ENCODE measurements around the gene SGK1.

The SGK1 gene

DNA sequence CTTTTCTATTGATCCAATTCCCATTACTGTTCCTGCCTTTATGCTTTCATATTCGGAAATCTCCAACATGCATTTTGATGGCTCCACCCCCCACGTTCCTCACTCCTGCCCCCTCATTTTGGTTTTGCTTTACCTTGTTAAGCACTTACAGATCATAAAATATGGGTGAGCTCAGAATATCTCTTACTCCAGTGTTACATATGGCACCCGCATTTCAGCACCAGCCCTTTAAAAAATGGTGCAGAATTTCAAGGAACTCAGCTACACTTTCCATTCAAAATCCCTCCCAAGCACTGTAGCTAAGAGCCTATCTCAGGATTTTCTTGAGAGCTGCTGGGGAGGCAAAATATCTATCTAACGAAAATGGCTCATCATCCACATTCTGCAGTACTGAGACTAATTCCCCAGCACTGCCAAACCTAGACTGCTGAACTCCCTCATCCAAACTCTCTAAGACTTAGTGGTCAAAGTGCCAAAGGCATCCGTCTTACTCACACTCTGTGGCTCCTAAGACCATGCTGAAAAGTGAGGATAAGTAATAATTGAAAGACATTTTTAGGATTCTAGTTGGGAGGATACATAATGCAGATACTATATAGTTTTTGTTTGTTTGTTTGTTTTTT, 7.8 kb downstream of the SGK1 start:
- Histone ChIP-seq H3K79me2 (ENCODE audit: control insufficient read depth, insufficient read depth, low read length, poor library complexity) (no peaks in the 10 kb centered on the region), H3K4me1 (ENCODE audit: control insufficient read depth in 1 of 2, insufficient read depth in 2 of 2, low read length in 2 of 2) (no peaks in the 10 kb centered on the region), H2AFZ (ENCODE audit: insufficient read depth, low read length, poor library complexity) (no peak overlapping the region), H3K9ac (ENCODE audit: low read length) (no peak overlapping the region), H2AK5ac (ENCODE audit: low read length) (no peak overlapping the region), H3K36me3 (ENCODE audit: control insufficient read depth in 1 of 2, insufficient read depth in 2 of 2, low read length in 2 of 2) (no peaks in the 10 kb centered on the region), H3K14ac (ENCODE audit: low read length) (no peak overlapping the region), H3K9me3 (ENCODE audit: insufficient read depth, low read depth, low read length) (no peaks in the 10 kb centered on the region), H3K79me1 (ENCODE audit: low read length) (no peaks in the 10 kb centered on the region), H3K4ac (ENCODE audit: low read depth, low read length) (no peak overlapping the region), H3K23ac (ENCODE audit: low read length) (no peak overlapping the region), H4K8ac (ENCODE audit: low read depth, low read length) (no peak overlapping the region), H4K91ac (ENCODE audit: low read depth, low read length) (no peak overlapping the region), H3K27me3 (ENCODE audit: insufficient read depth, low read length) (no peaks in the 10 kb centered on the region), H2BK12ac (ENCODE audit: low read length) (no peak overlapping the region), H3K4me3 (ENCODE audit: low read depth, low read length) (no peak overlapping the region), H3K4me2 (ENCODE audit: low read length) (no peak overlapping the region), H3K18ac (ENCODE audit: low read length) (no peak overlapping the region), H4K12ac (ENCODE audit: low read depth, low read length) (no peak overlapping the region), H2BK120ac (ENCODE audit: insufficient read depth, low read length, poor library complexity) (no peak overlapping the region), H2BK5ac (ENCODE audit: low read depth, low read length, poor library complexity) (no peak overlapping the region), H3K27ac (ENCODE audit: low read depth, low read length) (no peak overlapping the region)
- WGBS (ENCODE audit: extremely low coverage, insufficient coverage, insufficient read length), result no CpG with 5 or more reads among the region's 5 CpGs
- DNase-seq, result no peak

- Histone ChIP-seq H3K9ac (ENCODE audit: low read length) (no peak overlapping the region), H3K14ac (ENCODE audit: low read length) (no peak overlapping the region), H3K36me3 (ENCODE audit: control insufficient read depth in 1 of 2, insufficient read depth in 2 of 2, low read length in 2 of 2) (no peaks in the 10 kb centered on the region), H3K27me3 (ENCODE audit: insufficient read depth, low read length) (no peaks in the 10 kb centered on the region), H4K91ac (ENCODE audit: low read depth, low read length) (no peak overlapping the region), H3K4me2 (ENCODE audit: low read length) (no peak overlapping the region), H3K27ac (ENCODE audit: low read depth, low read length) (no peak overlapping the region), H2BK12ac (ENCODE audit: low read length) (no peak overlapping the region), H4K8ac (ENCODE audit: low read depth, low read length) (no peak overlapping the region), H3K23ac (ENCODE audit: low read length) (no peak overlapping the region), H3K79me2 (ENCODE audit: control insufficient read depth, insufficient read depth, low read length, poor library complexity) (no peaks in the 10 kb centered on the region), H4K12ac (ENCODE audit: low read depth, low read length) (no peak overlapping the region), H3K9me3 (ENCODE audit: insufficient read depth, low read depth, low read length) (no peaks in the 10 kb centered on the region), H3K4me3 (ENCODE audit: low read depth, low read length) (no peak overlapping the region), H2AK5ac (ENCODE audit: low read length) (no peak overlapping the region), H2AFZ (ENCODE audit: insufficient read depth, low read length, poor library complexity) (no peak overlapping the region), H2BK120ac (ENCODE audit: insufficient read depth, low read length, poor library complexity) (no peak overlapping the region), H3K79me1 (ENCODE audit: low read length) (no peaks in the 10 kb centered on the region), H3K4ac (ENCODE audit: low read depth, low read length) (no peak overlapping the region), H2BK5ac (ENCODE audit: low read depth, low read length, poor library complexity) (no peak overlapping the region), H3K4me1 (ENCODE audit: control insufficient read depth in 1 of 2, insufficient read depth in 2 of 2, low read length in 2 of 2) (no peaks in the 10 kb centered on the region), H3K18ac (ENCODE audit: low read length) (no peak overlapping the region)
- WGBS (ENCODE audit: extremely low coverage, insufficient coverage, insufficient read length), result no CpG with 5 or more reads among the region's 3 CpGs
- no peak for DNase-seq
Observed at GRCh38 chr6:134309227-134309626, 8.7 kb downstream of the SGK1 start.

DNA sequence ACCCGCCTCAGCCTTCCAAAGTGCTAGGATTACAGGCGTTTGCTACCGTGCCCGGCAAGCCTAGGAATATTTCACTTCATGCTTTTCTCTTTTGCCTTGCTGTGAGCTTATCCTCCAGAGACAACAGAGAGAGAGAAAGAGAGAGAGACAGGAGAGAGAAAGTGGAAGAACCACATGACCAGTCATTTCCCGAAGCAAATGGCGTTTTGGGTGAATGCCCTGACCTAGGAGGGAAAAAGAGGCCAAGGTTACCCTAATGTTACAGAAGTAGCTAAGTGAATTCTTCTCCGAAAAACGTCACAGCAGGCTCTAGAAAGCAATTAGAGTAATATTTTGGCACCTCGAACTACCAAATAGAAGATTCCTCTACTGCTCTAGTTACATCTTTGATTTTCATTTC, 9.1 kb downstream of the SGK1 start:
- Histone ChIP-seq H4K8ac (ENCODE audit: low read depth, low read length) (no peak overlapping the region), H3K18ac (ENCODE audit: low read length) (no peak overlapping the region), H2AK5ac (ENCODE audit: low read length) (no peak overlapping the region), H3K14ac (ENCODE audit: low read length) (no peak overlapping the region), H3K9ac (ENCODE audit: low read length) (no peak overlapping the region), H2BK120ac (ENCODE audit: insufficient read depth, low read length, poor library complexity) (no peak overlapping the region), H3K4me2 (ENCODE audit: low read length) (no peak overlapping the region), H3K27me3 (ENCODE audit: insufficient read depth, low read length) (no peaks in the 10 kb centered on the region), H4K91ac (ENCODE audit: low read depth, low read length) (no peak overlapping the region), H3K36me3 (ENCODE audit: control insufficient read depth in 1 of 2, insufficient read depth in 2 of 2, low read length in 2 of 2) (no peaks in the 10 kb centered on the region), H2AFZ (ENCODE audit: insufficient read depth, low read length, poor library complexity) (no peak overlapping the region), H2BK12ac (ENCODE audit: low read length) (no peak overlapping the region), H3K23ac (ENCODE audit: low read length) (no peak overlapping the region), H3K27ac (ENCODE audit: low read depth, low read length) (no peak overlapping the region), H4K12ac (ENCODE audit: low read depth, low read length) (no peak overlapping the region), H3K9me3 (ENCODE audit: insufficient read depth, low read depth, low read length) (no peaks in the 10 kb centered on the region), H3K79me2 (ENCODE audit: control insufficient read depth, insufficient read depth, low read length, poor library complexity) (no peaks in the 10 kb centered on the region), H3K4ac (ENCODE audit: low read depth, low read length) (no peak overlapping the region), H3K79me1 (ENCODE audit: low read length) (no peaks in the 10 kb centered on the region), H3K4me3 (ENCODE audit: low read depth, low read length) (no peak overlapping the region), H2BK5ac (ENCODE audit: low read depth, low read length, poor library complexity) (no peak overlapping the region), H3K4me1 (ENCODE audit: control insufficient read depth in 1 of 2, insufficient read depth in 2 of 2, low read length in 2 of 2) (no peaks in the 10 kb centered on the region)
- no peak for DNase-seq
- no CpG with 5 or more reads among the region's 9 CpGs for WGBS (ENCODE audit: extremely low coverage, insufficient coverage, insufficient read length)

DNA sequence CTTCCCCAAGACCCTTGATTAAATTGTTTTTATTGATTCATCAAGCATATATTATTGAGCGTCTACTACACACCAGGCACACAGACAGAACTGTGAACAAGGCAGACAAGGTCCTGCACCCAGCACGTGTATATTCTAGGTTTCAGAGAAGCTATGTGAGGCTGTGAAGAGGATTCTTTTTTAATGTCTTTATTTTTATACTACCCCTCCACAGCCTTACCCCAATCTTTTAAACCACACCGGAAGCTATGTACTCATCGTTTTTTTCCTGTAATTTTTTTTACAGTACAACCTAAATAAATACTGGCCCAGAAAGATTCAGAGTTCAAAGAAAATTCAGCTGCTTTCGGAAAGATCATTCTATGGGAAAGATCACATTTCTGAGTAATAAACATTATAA, 10.0 kb downstream of the SGK1 start:
- H3K18ac ChIP-seq (ENCODE audit: low read length), result no peak overlapping the region
- DNase-seq, result no peak
- no peak overlapping the region for H3K4me3 ChIP-seq (ENCODE audit: low read depth, low read length)
- no peak overlapping the region for H3K4me2 ChIP-seq (ENCODE audit: low read length)
- H2BK12ac ChIP-seq (ENCODE audit: low read length), result no peak overlapping the region
- H3K4me1 ChIP-seq (ENCODE audit: control insufficient read depth in 1 of 2, insufficient read depth in 2 of 2, low read length in 2 of 2), result no peaks in the 10 kb centered on the region
- no peaks in the 10 kb centered on the region for H3K79me1 ChIP-seq (ENCODE audit: low read length)
- H3K27me3 ChIP-seq (ENCODE audit: insufficient read depth, low read length), result no peaks in the 10 kb centered on the region
- WGBS (ENCODE audit: extremely low coverage, insufficient coverage, insufficient read length), result no CpG with 5 or more reads among the region's 5 CpGs
- H2AK5ac ChIP-seq (ENCODE audit: low read length), result no peak overlapping the region
- H3K27ac ChIP-seq (ENCODE audit: low read depth, low read length), result no peak overlapping the region
- no peak overlapping the region for H3K14ac ChIP-seq (ENCODE audit: low read length)
- H4K91ac ChIP-seq (ENCODE audit: low read depth, low read length), result no peak overlapping the region
- no peaks in the 10 kb centered on the region for H3K36me3 ChIP-seq (ENCODE audit: control insufficient read depth in 1 of 2, insufficient read depth in 2 of 2, low read length in 2 of 2)
- H2BK5ac ChIP-seq (ENCODE audit: low read depth, low read length, poor library complexity), result no peak overlapping the region
- no peaks in the 10 kb centered on the region for H3K79me2 ChIP-seq (ENCODE audit: control insufficient read depth, insufficient read depth, low read length, poor library complexity)
- H4K12ac ChIP-seq (ENCODE audit: low read depth, low read length), result no peak overlapping the region
- H3K9me3 ChIP-seq (ENCODE audit: insufficient read depth, low read depth, low read length), result no peaks in the 10 kb centered on the region
- no peak overlapping the region for H3K4ac ChIP-seq (ENCODE audit: low read depth, low read length)
- no peak overlapping the region for H3K9ac ChIP-seq (ENCODE audit: low read length)
- H3K23ac ChIP-seq (ENCODE audit: low read length), result no peak overlapping the region
- H2AFZ ChIP-seq (ENCODE audit: insufficient read depth, low read length, poor library complexity), result no peak overlapping the region
- no peak overlapping the region for H4K8ac ChIP-seq (ENCODE audit: low read depth, low read length)
- no peak overlapping the region for H2BK120ac ChIP-seq (ENCODE audit: insufficient read depth, low read length, poor library complexity)
